GM18868 (cell line): Measurements from ENCODE around the gene NACC1.

Experiments
- ATAC-seq: cut with Tn5 transposase; IDR thresholded peaks from one replicate; pipeline ENCODE4 v1.9.1; 2021; ENCODE audit warnings: mild to moderate bottlenecking, moderate library complexity; ENCODE audit not compliant: unreplicated experiment

Gene NACC1

DNA sequence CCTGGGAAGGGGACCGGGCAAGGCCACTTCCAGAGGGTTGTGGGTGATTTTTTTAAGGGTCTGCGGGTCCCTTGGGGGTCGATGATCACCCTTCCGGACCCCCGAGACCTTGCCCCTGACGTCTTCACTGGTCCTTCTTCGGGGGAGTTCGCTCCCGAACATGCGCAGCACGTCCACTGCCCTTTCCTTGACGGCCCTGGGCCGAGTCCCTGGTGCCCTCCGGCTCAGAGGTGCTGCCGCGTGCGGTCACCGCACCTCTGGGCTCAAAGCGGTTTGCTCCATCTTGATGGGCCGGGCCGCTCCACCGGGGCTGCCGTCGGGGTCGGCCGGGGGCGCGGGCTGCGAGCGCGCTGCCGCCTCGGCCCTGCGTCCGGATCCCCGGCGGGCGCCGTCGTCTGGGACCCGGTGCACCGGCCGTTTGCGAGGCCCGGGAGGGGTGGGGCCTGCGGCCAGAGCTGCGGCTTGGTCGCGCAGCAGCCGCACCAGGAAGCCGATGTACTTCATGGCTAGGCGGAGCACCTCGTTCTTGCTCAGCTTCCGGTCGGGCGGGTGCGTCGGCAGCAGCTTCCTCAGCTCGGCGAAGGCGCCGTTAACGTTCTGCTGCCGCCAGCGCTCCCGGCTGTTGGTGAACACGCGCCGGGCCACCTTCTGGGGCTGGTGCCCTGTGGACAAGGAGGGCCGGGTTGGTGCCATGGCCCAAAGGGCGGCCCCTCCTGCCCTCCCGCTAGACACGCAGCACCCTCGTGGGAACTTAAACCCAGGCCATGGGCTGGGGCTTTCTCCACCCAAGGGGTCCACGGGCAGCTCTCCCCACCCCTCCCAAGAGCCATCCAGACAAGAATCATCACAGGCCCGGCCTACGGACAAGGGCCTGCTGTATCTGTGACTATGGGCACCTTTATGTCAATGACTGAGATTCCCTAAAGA, 18.7 kb upstream of the NACC1 start:
- no peak for ATAC-seq

DNA sequence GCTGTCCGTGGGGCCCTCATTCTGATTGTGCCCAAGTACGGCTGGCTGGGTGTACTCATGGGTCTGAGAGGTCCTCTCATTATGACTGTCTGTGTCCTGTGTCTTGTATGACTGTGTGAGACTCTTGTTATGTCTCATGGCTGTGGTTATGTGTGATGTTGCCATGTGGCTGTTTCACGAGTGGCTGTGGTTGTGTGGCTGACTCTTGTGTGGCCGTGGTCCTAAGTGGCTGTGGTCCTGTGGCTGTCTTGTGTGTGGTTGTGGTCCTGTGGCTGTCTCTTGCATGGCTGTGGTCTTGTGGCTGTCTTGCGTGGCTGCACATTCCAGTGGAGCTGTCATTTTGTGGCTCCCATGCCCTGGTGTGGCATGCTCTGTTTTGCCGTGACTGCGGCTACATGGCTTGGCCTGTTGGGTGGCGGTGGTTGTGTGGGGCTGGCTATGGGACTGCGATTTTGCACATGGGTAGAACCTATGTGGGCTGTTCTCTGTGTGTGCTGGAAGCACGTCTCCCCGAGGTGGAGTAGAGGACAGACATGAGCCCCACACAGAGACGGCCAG, 18.0 kb upstream of the NACC1 start:
- no peak for ATAC-seq

DNA sequence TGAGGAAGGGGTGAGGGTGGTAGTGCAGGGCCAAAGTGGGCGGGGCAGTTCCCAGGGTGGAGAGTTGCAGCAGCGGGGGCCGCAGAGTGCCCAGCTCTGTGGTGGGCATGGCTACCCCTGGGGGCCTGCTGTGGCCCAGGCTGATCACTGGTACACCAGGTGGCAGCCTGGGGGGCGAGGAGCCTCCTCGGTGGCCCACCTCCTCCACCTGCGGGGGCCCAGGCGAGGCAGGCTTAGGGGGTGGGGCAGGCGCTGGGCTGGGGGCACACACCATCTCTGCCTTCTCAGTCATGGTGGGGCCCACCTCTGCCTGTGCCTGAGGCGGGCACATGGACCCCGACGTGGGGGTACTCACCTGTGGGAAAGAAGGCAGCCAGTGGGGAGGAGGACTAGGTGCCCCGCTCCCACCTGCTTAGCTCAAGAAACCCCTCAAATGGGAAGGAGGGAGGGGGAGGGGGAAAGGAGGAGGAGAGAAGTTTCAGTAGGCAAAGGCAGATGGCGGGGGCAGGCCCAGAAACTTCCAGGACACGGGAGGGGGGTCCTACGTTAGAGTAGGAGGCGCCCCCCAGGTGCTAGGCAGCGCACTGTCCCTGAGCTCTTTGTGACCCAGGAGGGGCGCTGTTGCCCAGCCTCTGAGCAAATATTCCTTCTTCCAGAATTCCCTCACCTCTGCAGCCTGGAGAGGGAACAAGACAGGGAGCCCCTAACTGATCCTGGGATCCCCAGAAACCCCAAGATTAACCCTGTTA, 17.0 kb upstream of the NACC1 start:
- no peak for ATAC-seq

DNA sequence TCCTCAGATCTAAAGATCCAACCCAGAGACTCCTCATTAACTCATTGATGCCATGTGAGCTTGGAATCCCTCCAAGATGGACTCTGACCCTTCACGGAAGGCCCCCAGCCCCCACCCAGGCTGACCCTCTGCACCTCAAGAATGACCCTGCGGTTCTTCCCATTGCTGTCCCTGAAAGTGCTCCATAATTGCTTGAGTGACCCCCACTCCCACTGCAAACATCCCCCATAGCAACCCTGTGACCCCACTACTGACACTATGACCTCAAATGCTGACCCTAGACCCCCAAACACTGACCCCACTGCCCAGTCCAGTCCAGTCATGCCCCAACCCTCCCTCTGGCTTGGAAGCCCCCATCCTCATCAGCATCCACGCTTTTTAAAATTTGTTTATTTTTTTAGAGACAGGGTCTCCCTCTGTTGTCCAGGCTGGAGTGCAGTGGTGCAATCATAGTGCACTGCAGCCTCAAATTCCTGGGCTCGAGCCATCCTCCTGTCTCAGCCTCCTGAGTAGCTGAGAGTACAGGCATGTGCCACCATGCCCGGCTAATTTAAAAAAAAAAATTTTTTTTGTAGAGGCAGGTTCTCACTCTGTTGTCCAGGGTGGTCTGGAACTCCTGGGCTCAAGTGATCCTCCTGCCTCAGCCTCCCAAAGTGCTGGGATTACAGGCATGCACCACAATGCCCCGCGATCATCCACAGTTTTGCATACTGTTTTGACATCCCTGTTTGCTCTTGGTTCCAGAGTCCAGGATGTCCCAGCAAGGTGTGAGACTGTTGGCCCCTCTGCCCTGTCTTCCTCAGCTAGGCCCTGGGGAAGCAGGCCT, 16.3 kb upstream of the NACC1 start:
- ATAC-seq: no peak

DNA sequence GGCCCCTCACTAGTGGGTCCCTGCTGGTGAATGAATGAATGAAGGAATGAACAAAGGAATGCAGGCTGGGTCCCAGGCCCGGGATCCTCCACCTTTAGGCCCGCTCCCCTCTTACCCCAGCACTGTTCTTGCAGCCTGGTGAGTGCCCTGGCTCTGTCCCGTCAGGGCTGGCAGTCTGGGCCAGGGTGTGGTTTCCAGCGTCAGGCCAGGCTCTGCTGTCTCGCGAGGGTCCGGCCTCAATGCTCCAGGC, 15.7 kb upstream of the NACC1 start:
- no peak for ATAC-seq

DNA sequence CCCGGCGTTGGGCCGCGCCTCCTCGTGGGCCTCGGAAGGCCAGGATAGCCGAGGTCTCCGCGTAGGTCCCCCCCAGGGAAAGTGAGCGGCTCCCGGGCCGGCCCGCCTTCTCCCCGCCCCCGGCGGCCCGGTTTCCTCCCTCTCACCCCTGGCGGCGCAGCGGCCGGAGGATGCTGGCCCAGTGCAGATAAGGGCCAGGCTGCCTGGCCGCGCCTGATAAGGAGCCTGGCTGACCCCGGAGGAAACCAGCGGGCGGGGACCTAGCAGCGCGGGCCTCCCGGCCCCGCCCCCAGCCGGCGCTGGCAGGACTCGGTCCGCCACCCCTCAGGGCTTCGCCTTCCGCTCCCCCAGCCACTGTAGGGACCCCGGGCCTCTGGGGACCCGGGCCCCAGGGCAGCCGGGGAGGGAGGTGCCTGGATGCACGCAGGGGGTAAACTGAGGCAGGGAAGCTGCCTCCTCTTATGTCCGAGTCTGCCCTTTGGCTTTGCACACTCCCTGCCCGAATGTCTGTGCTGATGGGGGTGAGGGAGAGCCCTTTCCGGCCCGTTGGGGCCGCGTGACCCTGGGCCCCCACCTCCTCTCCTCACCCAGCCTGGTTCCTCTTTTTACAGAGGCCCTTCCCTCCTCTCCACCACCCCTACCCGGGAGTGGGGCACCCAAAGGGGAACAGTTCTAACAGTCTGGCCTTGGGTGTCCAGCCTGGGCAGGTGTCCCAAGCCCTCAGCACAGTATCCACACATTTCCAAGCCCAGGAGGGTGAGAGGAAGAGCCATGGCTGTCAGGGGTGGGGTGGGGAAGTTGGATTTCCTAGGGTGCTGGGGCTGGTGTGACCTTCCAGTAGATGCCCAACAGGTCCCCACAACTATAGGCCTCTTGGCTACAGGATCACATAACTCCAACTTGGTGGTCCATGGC, 15.1 kb upstream of the NACC1 start, which contains the start of gene LYL1:
Gene LYL1, minus strand, starts transcription at position 193 of the 915 bp plus-strand sequence. CDS start 1,687 bp downstream, outside the sequence.
- peak; percentile 34 for ATAC-seq

DNA sequence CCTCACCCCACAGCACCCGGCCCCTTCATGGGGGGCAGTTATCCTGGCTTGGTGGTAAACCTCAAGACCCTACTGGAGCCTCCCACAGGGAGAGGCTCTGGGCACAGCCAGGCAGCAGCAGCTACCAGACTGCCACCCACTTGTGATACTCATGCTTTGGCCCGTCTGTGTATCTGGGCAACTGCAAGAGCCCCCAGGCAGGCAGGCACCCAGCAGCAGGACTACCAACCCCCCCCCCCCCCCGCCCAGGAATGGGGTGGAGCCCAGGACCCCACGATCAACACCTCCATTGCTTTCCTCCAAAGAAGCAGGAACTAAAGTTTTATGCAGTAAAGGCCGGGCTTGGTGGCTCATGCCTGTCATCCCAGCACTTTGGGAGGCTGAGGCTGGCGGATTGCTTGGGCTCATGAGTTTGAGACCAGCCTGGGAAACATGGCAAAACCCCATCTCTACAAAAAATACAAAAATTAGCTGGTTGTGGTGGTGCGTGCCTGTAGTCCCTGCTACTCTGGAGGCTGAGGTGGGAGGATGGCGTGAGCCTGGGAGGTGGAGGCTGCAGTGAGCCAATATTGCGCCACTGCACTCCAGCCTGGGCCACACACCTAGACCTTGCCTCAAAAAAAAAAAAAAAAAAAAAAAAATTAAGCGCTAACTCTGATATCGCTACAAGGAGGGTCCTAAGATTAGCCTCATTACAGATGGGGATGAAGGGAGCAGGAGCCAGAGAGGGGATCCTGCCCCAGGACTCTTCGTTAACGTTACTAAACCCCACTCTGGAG, 14.3 kb upstream of the NACC1 start:
- ATAC-seq: no peak

DNA sequence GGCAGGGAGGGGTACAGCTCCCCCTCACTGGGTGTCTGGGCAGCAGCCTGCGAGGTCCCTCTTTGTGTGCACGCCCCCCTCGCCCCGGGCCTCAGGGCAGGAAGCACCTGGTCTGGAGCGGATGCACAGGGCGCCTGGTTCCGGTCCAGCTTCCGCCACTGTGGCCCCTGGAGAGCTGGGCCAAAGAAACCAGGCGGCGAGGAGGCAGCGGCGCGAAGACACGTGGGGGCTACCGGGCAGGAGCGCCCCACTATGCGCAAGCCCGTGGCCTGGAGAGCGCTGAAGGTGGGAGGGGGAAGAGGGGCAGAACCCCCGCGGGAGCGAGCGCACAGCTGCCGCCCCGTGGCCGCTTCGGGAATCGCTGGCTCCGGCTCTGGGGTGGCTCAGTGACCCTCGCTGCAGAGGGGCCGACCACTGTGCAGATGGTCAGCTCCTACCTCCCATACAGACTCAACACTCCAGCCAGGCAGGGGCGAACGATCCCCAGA, 13.7 kb upstream of the NACC1 start:
- peak; percentile 39 for ATAC-seq

DNA sequence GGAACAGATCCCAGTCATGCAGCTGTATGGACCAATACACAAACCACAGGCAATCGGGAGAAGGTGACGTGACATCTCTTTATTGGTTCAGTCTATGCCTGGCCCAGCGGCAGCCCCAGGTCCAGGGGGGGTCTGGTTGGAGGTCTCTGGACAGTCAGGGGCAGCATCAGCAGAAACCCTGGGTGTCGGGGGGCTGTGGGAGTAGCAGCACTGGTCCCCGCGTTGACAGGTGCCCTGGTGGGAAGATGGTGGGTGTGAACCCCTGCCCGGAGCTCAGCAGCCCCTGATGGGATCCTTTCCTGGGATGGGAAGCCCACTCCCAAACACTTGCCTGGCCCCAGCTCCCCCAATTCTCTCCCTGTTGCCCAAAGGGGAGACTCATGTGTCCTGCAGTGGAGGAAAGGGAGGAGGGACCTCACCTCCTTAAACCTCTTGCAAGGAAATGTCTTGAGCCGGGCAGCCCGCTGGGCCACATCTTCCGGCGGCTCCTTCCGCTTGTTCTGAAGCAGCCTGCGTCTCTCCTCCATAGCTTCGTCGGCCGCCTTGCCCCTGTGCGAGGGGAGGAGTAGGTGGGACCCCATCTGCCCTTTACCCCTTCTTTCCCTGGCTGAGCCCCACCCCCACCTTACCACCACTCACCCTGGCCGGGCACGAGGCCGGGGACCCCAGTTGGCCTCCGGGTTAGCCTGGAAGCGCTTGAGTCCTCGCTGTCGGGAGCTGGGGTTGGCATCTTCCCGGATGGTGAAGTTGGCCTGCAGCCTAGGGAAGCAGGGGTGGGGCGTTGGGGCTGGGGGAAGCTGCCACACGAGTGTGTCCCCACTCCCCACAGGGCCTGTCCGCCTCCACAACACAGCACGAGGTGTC, 13.0 kb upstream of the NACC1 start:
- ATAC-seq: no peak

DNA sequence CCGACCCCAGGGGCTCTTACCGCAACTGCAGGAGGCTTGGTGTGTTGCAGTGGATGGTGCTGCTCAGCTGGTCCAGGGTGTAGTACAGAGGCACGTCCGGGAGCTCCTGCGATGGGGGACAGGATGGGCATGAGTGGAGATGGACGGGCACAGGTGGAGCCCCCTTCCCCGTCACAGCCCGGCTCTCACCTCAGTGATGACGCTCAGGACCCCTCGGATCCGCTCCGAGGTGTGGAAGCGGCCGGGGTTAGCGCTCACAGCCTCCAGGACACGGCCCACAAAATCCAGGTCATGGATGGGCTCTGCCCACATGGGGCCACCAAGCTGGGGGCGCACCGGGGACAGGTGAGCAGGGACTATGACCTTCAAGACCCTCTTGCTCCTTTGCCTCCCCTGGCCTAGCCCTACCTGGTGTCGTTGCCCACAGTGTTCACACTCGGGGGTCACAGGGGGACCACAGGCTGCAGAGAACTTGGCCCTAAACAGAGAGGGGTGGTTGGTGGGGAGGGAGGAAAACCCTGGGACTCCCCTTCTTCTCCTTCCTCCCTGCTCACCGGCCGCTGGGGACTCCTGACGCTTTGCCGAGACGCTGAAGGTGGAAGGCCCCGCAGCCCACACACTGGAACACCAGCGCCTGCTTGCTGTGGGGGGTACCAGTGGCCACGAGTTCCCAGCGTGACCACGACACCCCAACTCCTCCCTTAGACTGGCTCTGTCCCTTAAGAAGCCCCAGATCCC, 8.5 kb upstream of the NACC1 start:
- no peak for ATAC-seq

DNA sequence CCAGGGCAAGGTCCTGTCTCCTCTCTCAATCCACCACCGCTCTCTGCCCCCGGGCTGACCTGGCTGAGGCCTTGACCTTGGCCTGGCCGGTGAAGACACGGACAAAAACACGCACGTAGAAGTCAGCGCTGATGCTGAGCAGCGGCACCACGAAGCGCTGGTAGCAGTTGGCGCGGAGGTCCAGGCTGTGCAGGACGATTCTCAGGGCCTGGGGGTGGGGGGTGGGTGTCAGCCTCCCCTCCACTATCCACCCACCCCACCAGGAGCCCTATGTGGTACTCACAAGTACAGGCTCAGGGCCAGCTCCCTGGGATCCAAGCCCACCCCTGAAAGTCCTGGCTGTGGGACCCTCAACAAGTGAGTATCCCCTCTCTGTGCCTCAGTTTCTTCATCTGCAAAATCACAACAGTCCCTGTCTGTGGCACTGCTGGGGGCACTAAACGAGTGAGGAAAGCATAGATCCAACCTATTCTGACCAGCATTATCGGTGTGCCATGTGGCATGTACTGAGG, 7.9 kb upstream of the NACC1 start:
- ATAC-seq: no peak

DNA sequence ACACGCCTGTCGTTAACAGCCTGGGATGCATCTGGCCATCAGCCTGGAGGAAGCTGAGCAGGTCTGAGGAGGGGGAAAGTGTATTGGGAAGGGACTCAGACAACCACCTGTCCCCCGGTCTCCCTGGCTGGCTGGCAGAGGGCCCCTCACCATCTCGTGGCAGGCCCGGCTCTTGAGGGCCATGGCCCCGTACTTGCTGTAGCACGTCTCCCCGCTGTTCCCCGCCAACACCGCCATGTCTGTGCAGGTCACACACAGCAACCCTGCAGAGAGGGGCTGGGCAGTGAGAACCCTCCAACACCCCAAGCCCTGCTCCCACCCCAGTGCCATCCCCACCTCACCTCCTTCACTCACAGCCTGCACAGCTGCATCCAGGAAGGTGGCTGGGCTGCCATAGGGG, 5.5 kb upstream of the NACC1 start:
- no peak for ATAC-seq

DNA sequence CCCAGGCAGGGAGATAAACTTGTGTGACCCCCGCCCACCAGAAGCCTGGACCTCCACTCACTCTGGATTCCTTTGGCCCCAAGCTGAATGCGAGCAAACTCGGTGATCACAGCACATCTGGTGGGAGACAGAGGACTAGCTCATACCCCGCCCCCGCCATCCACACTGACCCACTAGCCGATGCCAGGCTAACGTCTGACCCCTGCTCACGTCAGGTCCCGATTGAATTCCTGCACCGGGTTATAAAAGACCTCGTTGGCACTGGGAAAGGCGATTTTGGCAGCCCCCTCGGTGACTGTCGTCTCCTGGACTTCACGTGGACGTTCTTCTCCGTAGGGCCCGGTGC, 2.2 kb upstream of the NACC1 start:
- no peak for ATAC-seq

DNA sequence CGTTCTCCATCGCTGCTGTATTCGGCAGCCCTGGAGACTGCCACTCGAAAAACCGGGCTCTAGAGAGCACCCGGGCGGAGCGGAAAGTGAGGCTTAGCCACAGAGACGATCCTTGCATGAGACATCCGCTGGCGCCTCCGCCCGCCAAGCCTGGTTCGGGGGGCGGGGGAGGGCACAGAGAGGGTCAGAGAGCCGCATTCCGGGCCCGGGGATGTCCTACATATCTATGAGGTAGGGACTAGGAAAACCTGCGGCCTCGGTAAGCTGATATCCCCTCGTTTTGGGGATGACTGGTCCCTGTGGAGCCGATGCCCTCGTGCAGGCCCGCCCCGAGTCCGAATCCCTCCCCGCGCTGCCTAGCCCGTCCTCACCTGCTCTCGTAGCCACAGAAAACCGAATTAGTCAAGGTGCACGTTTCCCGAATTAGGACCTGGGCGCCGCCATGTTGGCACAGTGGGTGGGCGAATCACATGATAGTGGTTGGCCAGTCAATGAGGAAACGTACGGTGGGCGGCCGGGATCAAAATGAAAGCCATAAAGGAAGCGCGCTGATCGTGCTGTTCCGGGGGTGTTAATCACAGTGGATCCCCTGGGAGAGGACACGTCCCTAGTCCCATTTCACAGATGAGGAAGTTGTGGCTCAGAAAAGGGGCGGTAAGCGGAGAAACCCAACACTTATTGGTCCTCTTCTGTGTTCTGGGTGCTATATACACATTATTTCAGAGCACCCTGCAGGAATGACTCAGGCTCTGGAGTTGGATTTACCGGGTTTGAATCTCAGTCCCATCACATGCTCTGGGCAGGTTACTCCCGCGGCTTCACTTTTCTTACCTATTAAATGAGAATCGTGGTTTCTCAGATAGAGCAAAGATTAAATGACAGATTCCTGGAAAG, 1.5 kb upstream of the NACC1 start, which contains the start of gene TRMT1:
Gene TRMT1, minus strand, starts transcription at position 459 of the 894 bp plus-strand sequence. Its CDS starts 341 bp downstream, at position 118.
- ATAC-seq: no peak

DNA sequence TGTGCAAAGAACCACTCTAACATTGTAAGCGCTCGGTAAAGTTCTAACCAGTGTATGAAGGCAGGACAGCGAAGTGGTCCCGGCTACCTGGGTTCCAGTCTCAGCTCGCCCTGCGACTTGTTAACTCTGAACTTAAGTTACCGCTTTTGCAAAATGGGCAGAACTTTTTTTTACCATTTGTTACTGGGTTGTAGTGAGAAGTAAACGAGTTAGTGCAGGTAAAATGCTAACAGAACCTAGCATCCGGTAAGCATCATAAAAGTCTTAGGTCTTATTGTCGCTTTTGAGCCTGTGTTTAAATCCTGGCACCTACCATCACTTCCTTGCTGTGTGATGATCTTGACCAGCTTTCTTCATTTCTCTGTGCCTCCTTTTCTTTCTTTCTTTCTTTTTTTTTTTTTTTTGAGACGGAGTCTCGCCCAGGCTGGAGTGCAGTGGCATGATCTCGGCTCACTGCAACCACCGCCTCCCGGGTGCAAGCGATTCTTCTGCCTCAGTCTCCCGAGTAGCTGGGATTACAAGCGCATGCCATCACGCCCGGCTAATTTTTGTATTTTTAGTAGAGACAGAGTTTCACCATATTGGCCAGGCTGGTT, 790 bp upstream of the NACC1 start:
- ATAC-seq: no peak
